MM.1S (cell line): ENCODE data around the gene PPP1R3G.

ENCODE experiments used
- CTCF ChIP-seq: fragments of 300-600 bp; sonication (generic); IDR thresholded peaks from 2 replicates; pipeline ENCODE4 v1.5.1; 2016; ENCODE audit warnings: antibody characterized with exemption, low read length, mixed read lengths
- EZH2phosphoT487 ChIP-seq: fragments of 300-600 bp; sonication (generic); IDR thresholded peaks from 2 replicates; pipeline ENCODE4 v1.6.1; 2018; ENCODE audit warnings: antibody characterized with exemption, low read length

GRCh38 chr6:5073992-5074391 is 11.1 kb upstream of the PPP1R3G start:
- no peak for TF ChIP-seq CTCF
- TF ChIP-seq EZH2phosphoT487, result no peak
